ENCODE results near the gene GSTM3.
"Not testable (repeated sequence)": the region's sequence is repeated elsewhere in the genome, so short reads cannot be mapped to it uniquely, and the experiment has no call there.

The GSTM3 gene

DNA sequence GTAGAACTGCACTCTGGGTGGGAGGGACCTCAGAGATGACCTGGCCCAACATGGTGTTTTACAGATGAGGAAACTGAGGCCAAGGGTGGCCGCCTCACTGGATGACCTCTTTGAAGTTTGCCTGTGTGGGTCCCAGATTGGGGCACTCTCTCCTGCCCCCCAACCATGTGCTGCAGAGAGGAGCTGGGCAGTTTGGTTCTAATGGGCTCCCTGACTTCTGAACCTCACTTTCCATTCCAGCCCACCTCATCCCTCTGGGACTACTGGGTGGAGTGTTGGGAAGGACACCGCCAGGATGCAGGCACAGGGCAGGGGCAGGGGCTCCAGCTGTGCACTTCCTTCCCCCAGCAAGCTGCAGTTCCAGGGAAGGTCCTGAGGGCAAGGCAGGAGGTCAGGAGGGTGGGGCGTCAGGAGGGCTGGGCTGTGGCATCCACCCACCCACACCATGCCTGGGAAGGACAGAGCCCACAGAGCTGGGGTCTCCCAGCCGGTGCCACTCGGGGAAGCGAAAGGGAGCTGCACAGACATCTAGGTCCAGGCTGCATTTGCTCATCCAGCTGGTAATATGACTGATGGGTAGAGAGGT lies 33.2 kb upstream of the GSTM3 start:
- no peak for DNase-seq

DNA sequence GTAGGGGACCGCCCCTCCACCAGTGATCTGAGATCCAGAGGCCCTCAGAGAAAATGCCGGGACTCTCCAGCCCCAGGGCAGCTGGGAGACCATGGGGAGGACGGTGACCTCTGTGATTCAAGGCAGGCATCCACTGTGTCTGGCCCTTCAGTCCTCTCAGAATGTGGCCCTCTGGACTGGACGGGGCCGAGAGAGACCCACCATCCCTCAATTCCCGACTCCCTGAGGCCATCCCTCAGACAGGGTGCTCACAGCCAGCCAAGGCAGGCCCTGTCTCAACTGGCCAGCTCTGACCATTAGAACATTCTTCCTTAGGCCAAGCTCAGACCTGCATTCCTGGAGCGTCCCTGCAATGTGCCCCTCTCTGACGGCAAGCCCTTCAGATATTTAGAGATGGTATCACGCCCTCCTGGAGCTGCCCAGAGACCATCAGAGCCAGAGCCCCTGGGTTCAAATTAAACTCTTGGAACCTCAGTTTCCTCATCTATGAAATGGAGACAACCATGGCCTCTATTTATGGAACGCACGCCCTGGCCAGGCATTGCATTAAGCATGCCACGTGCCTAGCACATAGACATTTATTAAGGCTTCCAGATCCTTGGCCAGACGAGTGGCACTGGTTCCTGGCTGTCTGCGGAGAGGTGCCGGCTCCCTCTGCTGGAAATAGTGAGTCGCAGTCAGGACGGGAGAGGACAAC lies 32.5 kb upstream of the GSTM3 start:
- peak; percentile 75 for DNase-seq

DNA sequence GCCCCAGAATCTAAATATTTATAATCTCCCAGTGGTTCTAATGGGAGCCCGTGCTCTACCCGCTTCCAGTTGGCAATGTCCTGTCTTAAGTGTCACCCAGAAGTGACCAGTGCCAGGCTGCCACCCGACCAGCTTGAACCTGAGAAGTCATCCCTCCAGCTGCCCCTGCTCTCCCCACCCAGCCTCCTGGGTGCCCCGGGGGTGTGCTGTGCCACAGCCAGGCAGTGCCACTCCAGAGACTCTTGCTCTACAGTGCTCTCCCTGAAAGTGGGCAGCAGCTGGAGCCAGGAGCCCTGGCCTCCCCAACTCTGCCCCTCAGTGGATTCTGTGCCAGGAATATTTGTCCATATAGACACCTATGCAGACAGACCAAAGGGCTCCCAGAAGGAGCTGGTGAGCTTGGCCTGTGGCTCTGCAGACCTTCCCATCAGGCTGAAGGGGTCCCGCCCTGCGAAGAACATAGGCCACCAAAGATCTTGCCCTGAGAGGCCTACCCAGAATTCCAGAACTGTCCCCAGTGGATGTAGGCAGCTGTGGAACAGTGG lies 31.9 kb upstream of the GSTM3 start:
- DNase-seq: no peak

DNA sequence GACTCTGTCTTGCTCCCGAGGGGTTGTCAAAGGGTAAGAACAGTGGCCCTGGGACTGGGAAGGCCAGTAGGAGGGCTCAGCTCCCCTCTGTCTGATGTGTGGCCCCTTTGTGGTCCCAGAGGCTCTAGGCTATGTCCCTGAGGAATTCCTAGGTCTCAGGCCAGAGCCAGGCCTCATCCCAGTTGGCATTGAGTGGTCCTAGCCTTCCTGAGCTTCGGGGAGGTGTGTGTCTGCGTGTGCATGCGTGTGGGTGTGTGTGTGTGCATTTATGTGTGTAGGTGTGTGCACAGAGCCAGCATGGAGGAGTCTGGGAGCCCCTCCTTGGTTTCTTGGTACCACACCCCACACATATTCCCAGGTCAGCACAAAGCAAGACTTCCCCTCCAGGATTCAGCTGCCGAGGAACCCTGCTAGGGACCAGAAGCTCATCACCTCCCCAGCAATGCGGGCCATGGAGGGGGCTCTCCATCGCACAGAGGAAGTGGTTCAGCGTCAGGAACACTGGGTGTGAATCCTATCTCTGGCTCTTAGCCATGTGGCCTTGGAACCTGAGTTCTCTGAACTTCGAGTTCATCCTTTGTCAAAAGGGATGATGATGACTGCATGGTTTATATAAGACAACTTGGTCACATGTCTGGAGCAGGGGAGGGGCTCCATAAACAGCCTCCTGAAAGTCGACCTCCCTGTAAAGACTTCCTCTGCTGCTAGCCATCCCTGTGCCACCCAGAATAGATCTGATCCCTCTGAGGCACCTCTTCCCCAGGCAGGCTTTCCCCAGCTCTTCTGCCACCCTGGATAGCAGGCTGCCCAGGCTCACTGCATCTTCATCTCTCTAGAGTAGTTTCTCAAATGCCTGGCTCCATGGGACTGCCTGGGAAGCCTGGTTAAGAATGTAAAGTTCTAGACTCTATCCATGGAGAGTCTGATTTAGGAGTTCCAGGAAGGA lies 31.1 kb upstream of the GSTM3 start:
- DNase-seq: no peak

DNA sequence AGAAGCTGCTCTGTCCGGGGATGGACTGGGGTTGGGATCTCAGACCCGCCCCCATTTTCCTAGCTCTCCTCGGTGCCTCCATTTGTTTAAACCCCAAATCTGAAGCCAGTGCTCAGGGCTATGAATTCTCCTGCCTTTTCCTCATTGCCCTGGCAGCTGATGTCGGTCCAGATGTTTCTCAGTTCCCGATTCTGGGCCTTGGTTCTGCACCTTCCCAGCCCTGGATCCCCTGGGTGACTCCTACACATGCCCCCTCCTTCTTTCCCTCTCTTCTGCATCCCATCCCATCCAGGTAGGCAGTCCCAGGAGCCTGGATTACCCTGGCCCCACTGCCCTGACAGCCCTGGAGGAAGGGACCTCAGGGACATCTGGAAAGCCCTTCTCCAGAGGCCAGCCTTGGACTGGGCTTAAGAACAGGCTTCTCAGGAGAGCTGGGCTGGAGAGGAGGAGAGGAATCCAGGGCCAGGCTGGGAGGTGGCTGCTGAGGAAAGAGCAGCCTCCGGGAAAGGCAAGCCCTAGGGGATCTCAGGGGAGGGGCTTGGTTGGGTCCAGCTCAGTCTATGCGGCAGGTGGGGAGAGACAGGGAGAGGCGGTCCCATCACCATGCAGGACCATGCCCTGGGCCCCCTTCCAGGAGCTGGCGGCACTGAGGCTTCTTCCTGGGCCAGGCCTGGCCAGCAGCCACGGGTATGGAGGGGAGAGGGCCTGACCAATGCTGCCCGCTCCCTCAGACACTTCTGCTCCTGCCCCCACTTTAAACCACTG lies 29.7 kb upstream of the GSTM3 start:
- no peak for DNase-seq

DNA sequence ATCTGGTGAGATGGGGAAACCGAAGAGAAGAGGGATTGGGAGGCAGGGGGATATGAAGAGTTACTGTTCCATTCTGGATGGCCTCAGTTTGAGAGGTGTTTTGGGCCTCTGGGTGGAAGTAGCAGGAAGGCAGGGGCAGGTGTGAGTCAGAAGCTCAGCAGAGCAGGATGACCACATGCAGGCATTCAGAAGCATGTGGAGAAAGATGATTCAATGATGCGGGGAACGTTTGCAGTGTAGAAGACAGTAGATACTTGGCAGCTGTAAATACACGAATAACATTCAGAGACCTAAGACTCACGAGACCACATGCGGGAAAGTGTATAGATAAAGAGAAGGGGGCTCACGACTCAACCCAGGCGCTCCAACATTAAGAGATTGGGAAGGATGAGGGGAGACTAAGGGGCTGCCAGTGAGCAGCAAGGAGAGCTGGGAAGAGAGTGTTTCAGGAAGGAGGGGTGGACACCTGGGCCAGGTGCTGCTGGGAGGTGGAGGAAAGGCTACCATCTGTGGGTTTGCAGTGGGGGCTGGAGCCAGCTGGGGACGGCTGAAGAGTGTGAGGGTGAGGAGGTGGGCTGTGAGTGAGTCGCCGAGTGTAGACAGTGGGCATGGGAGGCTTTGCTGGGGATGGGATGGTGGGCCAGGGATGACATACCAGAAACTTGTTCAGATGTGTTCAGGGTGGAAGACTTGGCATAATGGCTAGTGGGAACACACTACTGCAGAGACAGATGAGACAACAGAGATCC lies 28.7 kb upstream of the GSTM3 start:
- DNase-seq: no peak

DNA sequence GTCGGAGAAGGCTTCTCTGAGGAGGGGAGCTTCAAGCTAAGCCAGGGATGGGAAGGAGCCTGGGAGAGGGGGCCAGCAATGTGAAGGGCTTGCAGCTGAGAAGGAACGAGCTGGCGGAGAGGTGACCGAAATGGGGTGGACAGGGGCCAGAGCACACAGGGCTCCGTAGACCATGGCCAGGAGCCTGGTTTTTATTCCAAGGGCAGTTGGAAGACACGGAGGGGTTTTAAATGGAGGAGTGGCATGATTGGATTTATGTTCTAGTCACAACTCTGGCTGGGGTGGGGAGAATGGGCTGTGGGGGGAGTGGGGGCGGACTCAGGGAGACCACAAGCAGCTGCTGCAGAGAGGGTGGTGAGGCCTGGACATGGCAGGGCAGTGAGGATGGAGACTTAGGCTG lies 28.0 kb upstream of the GSTM3 start:
- no peak for DNase-seq

DNA sequence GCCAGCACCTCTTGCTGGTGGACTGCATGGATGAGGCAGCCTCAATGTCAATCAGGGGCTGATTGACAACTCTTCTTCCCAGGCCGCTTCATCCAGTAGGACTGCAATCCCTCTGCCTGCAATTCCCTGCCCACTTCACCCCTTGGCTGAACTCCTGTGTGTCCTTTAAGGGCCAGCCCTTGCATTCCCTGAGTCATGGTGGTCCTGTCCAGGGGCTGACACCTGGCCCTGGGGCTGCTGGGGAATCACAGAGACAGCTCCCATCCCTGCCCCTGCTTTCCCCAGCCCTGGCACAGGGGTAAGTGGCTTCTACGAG lies 27.5 kb upstream of the GSTM3 start:
- DNase-seq: no peak

DNA sequence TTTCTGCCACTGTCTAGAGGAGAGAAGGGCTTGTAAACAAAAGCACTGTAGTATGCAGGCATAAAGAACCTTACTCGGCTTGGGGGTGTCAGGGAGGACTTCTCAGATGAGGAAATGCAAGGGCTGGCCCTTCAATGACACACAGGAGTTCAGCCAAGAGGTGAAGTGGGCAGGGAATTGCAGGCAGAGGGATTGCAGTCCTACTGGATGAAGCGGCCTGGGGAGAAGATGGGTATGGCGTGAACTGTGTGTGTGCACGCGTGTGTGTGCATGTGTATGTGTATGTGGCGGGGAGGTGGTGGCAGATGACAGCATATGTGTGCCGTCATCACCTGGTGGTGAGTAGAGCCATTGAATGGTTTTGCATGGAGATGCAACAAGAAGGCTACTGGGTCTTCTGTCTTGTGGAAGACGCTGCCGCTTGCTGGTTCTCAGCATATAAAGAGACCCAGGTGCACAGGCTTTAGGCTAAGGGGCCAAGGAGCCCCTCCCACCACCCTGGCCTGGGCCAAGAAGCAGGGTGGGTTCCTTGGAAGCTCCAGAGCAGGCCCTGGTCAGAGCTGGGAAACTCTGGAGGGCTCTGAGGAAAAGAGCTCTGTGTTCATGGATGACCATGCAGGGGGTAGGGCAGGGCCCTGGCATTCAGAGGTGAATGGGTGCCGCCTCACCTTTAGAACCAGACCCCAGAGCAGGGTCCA lies 26.9 kb upstream of the GSTM3 start:
- no peak for DNase-seq

DNA sequence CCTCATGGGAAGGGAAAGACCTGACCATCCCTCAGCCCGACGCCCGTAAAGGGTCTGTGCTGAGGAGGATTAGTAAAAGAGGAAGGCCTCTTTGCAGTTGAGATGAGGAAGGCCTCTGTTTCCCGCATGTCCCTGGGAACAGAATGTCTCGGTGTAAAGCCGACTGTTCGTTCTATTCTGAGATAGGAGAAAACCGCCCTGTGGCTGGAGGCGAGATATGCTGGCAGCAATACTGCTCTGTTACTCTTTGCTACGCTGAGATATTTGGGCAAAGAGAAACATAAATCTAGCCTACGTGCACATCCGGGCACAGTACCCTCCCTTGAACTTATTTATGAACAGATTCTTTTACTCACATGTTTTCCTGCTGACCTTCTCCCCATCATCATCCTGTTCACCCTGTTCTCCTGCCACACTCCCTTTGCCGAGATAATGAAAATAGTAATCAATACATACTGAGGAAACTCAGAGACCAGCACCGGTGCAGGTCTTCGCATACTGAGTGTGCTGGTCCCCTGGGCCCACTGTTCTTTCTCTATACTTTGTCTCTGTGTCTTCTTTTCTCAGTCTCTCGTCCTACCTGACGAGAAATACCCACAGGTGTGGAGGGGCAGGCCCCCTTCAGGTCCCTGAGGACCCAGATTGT lies 26.3 kb upstream of the GSTM3 start:
- not testable (repeated sequence) for DNase-seq

DNA sequence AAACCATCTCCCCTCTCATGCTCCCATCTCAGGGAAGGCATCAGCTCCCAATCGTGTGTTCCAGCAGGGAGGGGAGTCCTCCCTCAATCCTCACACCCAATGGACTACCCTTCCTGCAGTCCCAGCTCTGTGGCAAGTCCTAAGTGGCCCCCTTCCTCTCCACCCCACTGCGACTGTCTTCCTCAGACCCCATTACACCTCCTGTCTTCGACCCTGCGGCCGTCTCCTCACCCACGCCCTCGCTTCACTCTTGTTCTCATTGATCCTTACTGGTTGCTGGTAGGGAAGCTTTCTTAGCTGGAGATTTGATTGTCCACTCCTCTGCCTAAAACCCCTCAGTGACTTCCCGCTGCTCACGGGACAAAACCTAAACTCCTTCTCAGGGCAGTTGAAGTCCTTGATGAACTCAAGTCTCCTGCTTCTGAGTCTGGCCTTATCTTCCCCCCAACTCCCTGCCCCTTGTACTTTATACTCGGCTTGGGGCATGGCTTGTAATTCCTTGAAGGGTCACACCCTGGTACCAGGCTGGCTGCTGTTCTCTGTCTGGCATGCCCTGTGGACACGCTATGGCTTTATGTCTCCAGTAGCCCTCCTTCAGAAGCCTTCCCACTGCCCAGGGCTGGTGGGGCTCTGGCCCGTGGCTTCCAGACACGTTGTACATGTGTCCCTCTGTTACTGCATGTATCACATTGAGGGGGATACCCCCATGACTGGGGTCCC lies 25.2 kb upstream of the GSTM3 start:
- no peak for DNase-seq

DNA sequence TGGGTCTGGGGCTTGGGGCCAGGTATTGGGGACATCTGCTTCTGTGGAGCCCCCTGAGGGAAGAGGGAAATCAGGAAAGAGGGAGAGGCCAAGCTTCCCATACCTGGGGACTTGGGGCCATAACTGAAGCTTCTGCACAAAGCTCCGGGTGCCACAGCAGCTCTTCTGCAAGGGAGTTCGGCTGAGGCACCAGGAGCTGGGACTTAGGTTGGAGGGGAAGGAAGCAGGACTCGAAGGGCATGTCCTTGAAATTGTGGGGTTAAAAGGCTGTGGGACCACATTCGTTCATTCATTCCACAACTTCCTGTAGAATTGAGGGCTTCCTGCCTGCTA lies 24.6 kb upstream of the GSTM3 start:
- no peak for DNase-seq

DNA sequence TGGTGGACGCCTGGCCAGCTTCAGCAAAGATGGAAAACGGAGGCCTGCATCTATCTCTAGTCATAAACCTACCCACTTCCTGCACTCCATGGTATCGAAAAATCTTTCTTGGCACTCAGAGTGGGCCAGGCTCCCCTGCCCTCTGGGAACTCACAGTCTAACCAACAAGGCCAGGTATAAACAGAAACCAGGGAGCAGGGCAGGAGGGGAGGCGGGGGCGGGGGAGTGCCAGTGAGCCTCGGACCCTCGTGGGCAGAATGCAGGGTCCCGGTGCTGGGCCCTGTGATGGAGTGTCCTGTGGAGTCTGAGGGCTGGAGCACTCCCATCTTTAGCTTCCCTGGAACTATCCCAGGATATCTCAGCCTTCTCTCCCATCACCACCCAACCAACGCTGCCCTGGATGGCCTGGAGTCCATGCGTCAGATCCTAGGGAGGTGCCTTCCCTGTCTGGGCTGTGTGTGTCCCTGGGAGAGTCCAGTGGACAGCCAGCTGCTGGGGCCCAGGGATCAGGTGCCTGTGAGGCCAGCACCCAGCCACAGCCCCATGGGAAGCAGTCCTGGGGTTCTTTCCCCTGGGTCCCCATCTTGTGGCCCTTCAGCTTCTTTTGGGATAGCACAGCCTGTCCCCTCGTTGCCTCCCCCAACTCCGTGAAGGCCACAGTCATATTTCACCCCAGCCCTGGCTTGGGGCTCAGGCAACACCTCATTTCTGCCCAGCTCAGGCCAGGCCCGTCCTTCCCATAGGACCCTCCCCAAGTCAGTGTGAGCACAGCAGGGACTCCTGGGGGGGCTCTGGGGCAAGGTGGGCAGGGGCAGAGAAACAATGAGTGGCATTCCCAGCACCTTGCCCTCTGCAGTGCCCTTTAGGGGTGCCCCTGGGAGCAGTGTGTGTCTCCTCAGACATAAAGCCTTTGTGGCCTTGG lies 24.0 kb upstream of the GSTM3 start:
- DNase-seq: no peak

DNA sequence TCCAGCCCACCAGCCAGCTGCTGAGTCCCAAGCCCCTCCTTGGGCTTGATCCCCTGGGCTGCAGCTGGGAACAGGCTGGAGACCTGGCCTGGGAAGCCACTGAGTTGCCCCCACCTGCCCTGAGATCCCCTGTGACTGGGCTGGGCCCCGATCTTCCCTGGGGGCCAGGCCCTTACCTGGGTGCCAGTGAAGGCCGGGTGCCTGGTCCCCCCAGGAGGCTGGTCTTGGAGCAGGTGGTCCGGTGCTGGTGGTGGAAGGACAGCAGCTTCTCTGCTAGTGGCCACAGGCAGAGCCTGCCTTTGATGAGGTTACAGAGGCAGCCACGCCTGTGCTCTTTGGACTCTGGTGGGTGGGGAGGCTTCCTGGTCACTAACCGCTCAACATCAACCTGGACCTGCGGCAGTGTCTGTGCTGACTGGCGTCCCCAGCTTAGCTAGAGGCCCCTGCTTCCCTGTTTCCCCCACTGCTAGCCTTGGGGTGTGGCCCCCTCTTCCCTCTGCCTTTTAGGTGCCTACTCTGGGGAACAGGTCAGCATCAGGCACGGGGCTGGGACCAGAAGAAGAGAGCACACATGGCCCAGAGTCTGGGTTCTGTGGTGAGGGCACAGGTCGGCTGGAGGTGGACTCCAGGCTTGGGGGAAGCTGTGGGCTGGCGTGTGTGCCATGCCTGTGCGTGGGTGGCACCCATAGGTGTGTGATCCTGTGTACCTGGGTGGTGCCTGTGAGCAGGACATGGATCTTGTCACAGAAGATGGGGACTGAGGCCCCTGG lies 23.0 kb upstream of the GSTM3 start, which contains the start of gene EPS8L3:
Gene EPS8L3 (minus strand): TSS at position 278 of the 770 bp plus-strand sequence. CDS start 2,174 bp downstream, outside the sequence.
- no peak for DNase-seq

DNA sequence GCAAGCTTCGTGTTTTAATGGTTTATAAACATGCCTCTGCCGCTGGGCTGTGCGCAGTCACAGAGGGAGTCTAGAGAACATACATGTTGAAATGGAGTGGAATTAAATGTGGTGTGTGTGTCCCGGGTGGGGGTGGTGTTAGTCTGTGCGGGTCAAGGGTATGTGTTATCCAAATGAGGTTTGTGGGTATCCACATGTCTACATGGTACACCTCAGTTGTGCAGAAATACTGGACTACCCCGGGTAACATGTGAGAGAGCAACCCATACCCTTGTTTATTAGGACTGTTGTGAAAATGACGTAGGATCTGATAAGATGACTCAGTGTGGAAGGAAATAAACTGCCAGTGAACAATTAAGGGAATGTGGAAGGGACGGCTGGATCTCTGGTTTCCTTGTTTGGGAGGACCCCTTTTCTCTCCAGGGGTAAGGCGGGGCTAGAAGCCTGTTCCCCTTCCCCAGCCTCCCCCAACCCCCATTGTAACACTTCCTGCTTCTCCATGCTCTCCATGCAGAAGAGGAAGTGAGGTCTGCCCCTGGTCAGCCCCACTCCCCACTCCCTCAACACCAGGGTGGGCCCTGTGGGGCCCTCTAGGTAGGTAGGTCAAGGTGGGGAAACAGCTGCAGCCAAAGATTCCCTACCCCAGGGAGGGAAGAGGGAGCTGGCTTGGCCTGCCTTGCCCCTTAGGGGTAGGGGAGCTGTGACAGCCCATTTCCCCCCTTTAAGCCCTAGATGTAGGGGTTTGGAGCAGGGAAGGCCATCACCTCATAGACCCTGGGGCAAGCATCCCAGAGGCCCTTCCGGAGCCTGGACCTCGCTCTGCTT lies 22.2 kb upstream of the GSTM3 start:
- no peak for DNase-seq

DNA sequence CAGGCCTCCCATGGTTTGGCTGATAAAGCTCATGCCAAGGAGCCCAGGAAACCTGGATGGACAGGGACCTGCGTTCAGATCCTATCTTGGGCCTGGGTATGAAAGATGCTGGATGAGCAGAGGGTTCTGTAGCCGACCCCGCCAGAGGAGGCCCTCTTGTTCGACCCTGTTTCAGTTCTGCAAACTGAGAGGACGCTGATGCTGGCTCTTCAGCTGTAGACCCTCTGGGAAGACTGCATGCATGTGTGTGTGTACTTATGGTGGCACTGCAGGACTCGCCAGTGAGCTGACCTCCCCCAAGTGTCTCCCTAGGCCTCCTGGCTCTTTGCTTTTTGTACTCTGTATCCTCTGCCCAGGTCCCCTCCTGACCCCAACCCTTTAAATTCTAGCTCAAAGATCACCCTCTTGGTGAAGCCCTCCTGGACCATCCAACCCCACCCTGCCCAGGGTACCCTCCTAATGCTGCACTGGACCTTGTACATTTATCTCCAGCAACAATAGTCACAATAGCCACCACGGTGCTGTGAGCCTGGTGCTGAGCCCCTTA lies 21.3 kb upstream of the GSTM3 start:
- DNase-seq: no peak
